ENCODE measurements around the gene PTX3.
A peak's percentile ranks its signal among the peaks of the same experiment; 100 is the strongest.

PTX3 gene

DNA sequence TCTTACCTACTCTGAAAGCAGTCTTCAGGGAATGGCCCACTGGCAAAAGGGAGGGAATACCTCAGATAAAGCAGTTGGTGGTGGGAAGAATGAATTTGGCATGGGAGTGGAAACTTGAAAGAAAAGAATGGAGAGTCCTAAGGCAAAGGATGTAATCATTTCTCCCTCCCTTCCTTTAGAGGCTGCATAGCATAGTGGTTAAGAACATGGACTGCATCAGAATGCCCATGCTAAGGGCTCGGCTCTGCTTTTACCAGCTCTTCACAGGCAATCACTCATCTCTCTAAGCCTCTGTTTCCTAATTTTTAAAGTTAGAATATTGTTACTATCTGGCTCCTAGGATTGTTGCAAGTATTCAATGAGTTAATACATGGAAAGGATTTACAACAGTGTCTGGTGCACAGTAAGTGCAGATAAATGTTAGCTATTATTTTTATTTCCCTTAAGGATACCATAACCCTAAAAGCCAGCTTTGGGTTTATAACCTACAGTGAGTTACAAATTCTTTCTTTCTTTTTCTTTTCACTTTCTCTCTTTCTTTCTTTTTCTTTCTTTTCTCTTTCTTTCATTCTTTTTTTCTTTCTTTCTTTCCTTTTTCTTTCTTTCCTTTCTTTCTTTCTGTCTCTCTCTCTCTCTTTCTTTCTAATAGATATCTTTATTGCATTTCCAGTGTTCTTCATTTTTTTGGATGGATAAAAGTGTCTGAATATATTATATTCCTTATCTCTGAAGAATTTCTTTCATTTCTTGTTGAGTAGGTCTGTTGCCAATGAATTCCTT is 43.0 kb downstream of the PTX3 start:
- no peak for FAIRE-seq

DNA sequence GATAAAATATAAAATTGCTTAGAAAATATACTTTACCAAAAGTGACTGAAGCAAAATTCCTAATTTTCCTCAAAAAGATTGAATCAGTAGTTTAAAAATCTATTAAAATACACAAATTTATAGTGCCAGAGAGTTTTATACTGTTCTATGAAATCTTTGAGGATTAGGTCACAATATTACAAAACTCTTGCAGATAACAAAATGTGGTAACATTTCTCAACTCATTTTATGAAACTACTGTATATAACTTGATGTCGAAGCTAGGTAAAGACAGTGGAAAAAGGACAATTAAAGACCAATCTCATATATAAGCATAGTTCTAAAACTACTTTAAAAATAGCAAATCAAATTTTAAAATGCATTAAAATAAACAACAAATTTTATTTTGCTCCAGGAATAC is 50.7 kb downstream of the PTX3 start:
- FAIRE-seq = peak; percentile 23

DNA sequence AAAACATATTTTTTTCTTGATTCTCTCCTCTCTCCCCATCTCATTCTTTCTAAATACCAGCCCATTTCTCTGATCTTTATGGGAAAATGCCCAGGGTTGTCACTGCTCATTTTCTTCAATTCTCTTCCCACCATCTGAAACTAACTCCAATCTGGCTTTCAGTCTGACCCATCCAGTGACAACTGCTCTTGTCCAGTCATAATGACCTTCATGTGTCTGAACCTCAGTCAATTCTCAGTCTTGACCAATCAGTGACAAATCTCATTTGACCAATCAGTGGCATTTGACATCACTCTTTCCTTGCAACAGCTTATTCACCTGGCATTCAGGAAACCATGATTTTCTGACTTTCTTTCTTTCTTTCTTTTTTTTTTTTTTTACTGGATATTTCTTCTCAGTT is 51.5 kb downstream of the PTX3 start:
- FAIRE-seq = no peak

DNA sequence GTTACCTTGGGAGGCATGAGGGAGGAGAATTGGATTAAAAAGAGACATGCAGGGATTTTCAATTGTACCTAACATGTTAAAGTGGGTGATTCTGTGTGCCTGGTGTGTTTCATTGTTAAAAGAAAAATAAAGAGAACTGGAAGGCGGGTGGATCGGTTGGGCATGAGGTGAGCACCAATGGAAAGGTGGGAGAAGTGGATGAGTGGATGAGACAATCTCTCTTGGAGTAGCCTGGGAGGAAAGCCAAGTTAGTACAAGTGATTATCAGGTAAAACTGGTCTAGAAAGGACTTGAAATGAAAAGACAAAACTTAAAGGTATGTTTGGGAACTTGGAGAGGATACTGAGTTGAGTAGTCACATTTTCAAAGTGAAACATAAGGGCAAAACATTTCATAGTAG is 54.5 kb downstream of the PTX3 start:
- FAIRE-seq = no peak
